ENCODE data around the gene POU6F1.

The POU6F1 gene

GRCh38 chr12:51160814-51161459 is 56.9 kb downstream of the POU6F1 start:
- DNase-seq, result peak; percentile 52

GRCh38 chr12:51156245-51156765 is 61.6 kb downstream of the POU6F1 start:
- peak; percentile 24 for DNase-seq

DNA sequence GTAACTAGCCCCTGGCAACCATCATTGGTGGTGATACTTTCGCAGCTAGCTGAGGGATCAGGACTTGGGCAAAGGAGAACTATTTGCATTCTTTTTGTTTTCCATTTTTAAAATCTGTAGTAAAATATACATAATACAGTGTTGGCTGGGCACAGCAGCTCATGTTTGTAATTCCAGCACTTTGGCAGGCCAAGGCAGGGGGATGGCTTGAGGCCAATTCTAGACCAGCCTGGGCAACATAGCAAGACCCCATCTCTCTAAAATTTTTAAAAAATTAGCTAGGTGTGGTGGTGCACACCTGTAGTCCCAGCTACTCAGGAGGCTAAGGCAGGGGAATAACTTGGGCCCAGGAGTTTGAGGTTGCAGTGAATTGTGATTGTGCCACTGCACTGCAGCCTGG is 64.9 kb downstream of the POU6F1 start:
- DNase-seq, result no peak

DNA sequence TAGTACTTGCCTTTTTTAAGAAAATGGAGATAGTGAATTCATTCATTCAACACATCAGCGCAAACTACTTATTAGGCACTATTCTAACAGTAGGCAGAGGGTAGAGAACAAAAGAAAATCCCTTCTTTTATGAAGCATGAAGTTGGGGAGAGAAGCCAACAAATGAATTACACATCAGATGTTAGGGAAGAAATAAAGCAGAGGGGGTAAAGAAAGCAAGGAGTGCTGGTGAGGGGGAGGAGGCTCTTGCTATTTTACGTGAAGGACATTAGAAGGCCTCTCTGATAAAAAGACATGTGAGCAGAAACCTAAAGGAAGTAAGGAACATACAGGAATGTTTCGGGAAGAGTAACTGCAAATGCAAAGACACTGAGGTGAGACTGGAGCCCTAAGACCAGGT is 67.1 kb downstream of the POU6F1 start:
- no peak for DNase-seq

- no peak for DNase-seq
Measured at GRCh38 chr12:51147309-51147708, 70.6 kb downstream of the POU6F1 start.

DNA sequence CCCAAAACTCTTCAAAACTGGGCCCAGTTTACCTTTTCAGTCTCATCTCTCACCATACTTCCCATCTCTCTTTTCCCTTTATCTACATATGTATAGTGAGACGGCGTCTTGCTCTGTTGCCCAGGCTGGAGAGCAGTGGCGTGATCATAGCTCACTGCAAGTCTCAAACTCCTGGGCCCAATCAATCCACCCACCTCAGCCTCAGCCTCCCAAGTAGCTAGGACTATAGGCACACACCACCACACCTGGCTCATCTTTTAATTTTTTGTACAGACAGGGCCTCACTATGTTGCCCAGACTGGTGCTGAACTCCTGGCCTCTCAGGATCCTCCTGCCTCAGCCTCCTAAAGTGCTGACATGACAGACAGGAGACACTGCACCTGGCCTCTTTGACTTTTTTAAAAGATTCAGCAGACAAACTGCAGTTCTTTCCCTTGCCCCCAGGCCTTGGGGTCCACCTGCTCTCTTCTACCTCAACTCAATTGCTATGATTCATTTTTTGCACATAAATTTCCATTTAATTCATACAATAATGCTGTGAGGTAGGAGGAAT is 78.5 kb downstream of the POU6F1 start:
- DNase-seq, result no peak

Measured in fibroblast of skin of back (primary cell).